GM12801 (cell line): ENCODE measurements around the gene WASF3.

Experiments used
- CTCF ChIP-seq: IDR thresholded peaks from one replicate; pipeline ENCODE4 v1.5.1; 2011; ENCODE audit warnings: control low read depth; ENCODE audit not compliant: insufficient read length; ENCODE audit errors: extremely low read depth

Gene WASF3

GRCh38 chr13:26571518-26571917 lies 14.0 kb downstream of the WASF3 start:
- no peak for TF ChIP-seq CTCF

- no peak for TF ChIP-seq CTCF
Observed at GRCh38 chr13:26575244-26575643, 17.8 kb downstream of the WASF3 start.

- no peak for TF ChIP-seq CTCF
Observed at GRCh38 chr13:26579580-26579979, 22.1 kb downstream of the WASF3 start.

- no peak for TF ChIP-seq CTCF
Observed at GRCh38 chr13:26583662-26584061, 26.2 kb downstream of the WASF3 start.

- TF ChIP-seq CTCF = no peak
Observed at GRCh38 chr13:26584713-26585112, 27.2 kb downstream of the WASF3 start.

GRCh38 chr13:26585136-26585535 lies 27.7 kb downstream of the WASF3 start:
- TF ChIP-seq CTCF = no peak

GRCh38 chr13:26587251-26587650 lies 29.8 kb downstream of the WASF3 start:
- TF ChIP-seq CTCF = no peak

- TF ChIP-seq CTCF = no peak
Observed at GRCh38 chr13:26589226-26589625, 31.7 kb downstream of the WASF3 start.
